ENCODE results near the gene ZDHHC14. TPM values are rescaled to one million over a fixed set of nuclear protein-coding genes. Genes with fewer than 3 reads are reported as not detected.

The ZDHHC14 gene
- total and polyA plus RNA-seq, 2 of the 8 experiments (the other 6 are each of a cell fraction or from before 2014, with no cell fraction given) = 2.9 to 5.3 TPM

GRCh38 chr6:157379656-157380457 is 1.1 kb upstream of the ZDHHC14 start:
- Histone ChIP-seq H3K79me2 (ENCODE audit: control insufficient read depth in 1 of 2, insufficient read depth in 2 of 2, low read length in 2 of 2) (no peaks in the 10 kb centered on the region; a peak in 1 of 4 replicates), H2BK5ac (ENCODE audit: low read depth, low read length) (no peak overlapping the region; the same call in 1 of the 2 replicates), H2BK15ac (ENCODE audit: low read length) (0 out of 2 replicates have a peak overlapping the region, but pooled peaks have one; percentile 10), H3K4me2 (ENCODE audit: insufficient read depth in 1 of 2, low read depth in 2 of 2, low read length in 2 of 2) (peak overlapping the region; percentile 73 to 88), H3K23ac (ENCODE audit: insufficient read length) (no peak overlapping the region), H2AK5ac (ENCODE audit: low read depth, low read length) (no peak overlapping the region), H4K5ac (ENCODE audit: insufficient read length, low read depth, low read length) (peak overlapping the region; percentile 12), H3K23me2 (ENCODE audit: low read depth, low read length) (no peaks in the 10 kb centered on the region; the same call in 1 of the 2 replicates), H3K27ac (ENCODE audit: low read depth, low read length) (no peak overlapping the region), H3K56ac (replicated peaks; ENCODE audit: insufficient read length, low read depth, low read length) (peak overlapping the region; percentile 6), H3K36me3 (ENCODE audit: control insufficient read depth in 2 of 4, insufficient read depth in 4 of 4, low read length in 3 of 4) (no peaks in the 10 kb centered on the region), H3K27me3 (replicated peaks in 1 of 4; ENCODE audit: control insufficient read depth in 3 of 4, extremely low read depth in 1 of 4, insufficient read depth in 3 of 4, low read length in 3 of 4) (peaks cover 5 to 21% (median 11%) of the 10 kb centered on the region in 4 experiments; a peak in 6 of 7 replicates), H2BK12ac (ENCODE audit: low read depth, low read length) (no peak overlapping the region), H3K4me1 (replicated peaks in 1 of 4; ENCODE audit: control insufficient read depth in 3 of 4, insufficient read depth in 4 of 4, low read length in 3 of 4) (peaks cover 1 to 10% (median 5%) of the 10 kb centered on the region in 4 experiments; a peak in 6 of 7 replicates), H4K8ac (ENCODE audit: extremely low read depth, insufficient read depth, low read length) (no peak overlapping the region), H3K4ac (replicated peaks; ENCODE audit: insufficient read length, low read depth, low read length) (no peak overlapping the region), H2AFZ (ENCODE audit: low read length) (peak overlapping the region; percentile 97), H4K20me1 (replicated peaks in 1 of 2; ENCODE audit: control insufficient read depth in 1 of 2, insufficient read depth in 2 of 2, low read length in 2 of 2) (no peaks in the 10 kb centered on the region), H2BK120ac (replicated peaks; ENCODE audit: low read depth, low read length) (no peak overlapping the region), H3K9ac (replicated peaks in 1 of 4; ENCODE audit: extremely low read depth in 1 of 4, low read depth in 3 of 4, low read length in 3 of 4) (no peak overlapping the region; a peak in 3 of 7 replicates), H3K18ac (ENCODE audit: extremely low read depth, low read length) (peak overlapping the region; percentile 73), H2BK20ac (ENCODE audit: low read length) (no peak overlapping the region), H3K14ac (ENCODE audit: insufficient read length) (no peak overlapping the region), H4K91ac (replicated peaks; ENCODE audit: insufficient read length, low read length) (peak overlapping the region; percentile 6), H3K9me3 (ENCODE audit: insufficient read depth in 2 of 2, low read depth in 1 of 2, low read length in 1 of 2) (no peaks in the 10 kb centered on the region), H3K79me1 (ENCODE audit: low read depth, low read length) (no peaks in the 10 kb centered on the region), H3K4me3 (ENCODE audit: extremely low read depth in 1 of 4, insufficient read depth in 2 of 4, low read depth in 3 of 4, low read length in 4 of 4) (peak overlapping the region; percentile 53 to 83 (median 65))
- ChIA-PET CTCF (ENCODE audit: partially characterized antibody) (interaction anchor here (0.6 to 2.2 kb wide), 4 partner anchors 19 to 65 kb away, joined by 3 to 8 read pairs (median 4); no protein-coding TSS in a partner anchor), POLR2A (ENCODE audit: partially characterized antibody) (interaction anchor here (0.6 to 1.3 kb wide), 2 partner anchors 57 to 675 kb away, joined by 3 to 4 read pairs; partner anchors contain the start of gene TMEM242)
- no peak for FAIRE-seq
- peak; percentile 78 to 92 for DNase-seq (ENCODE audit: low read depth in 1 of 2, low spot score in 2 of 2)
- WGBS, 2 experiments (ENCODE audit: extremely low coverage in 1 of 2, insufficient coverage in 1 of 2, insufficient read length in 1 of 2, insufficient replicate concordance in 2 of 2, low coverage in 1 of 2, low lambda C conversion rate in 2 of 2, missing lambda C conversion rate in 1 of 2) = 3% methylated on average over 37 of the region's 45 CpGs; no CpG with 5 or more reads in 1 of the 2 experiments
- TF ChIP-seq CTBP2 (IDR thresholded peaks at IDR 0.05; ENCODE audit: borderline replicate concordance, insufficient read depth, insufficient read length, low read length) = no peak
- no peak for TF ChIP-seq JUN (IDR thresholded peaks at IDR 0.05; ENCODE audit: low read depth, low read length)
- peak; percentile 26; the same call in 1 of the 2 replicates for TF ChIP-seq RFX5 (IDR thresholded peaks at IDR 0.05; ENCODE audit: borderline replicate concordance, low read depth, low read length)
- TF ChIP-seq TEAD4 (IDR thresholded peaks at IDR 0.05; ENCODE audit: low read depth, low read length) = no peak
- no peak for TF ChIP-seq CBX8 (IDR thresholded peaks at IDR 0.05; ENCODE audit: borderline replicate concordance, low read depth, low read length)
- TF ChIP-seq CBX5 (IDR thresholded peaks at IDR 0.05; ENCODE audit: low read depth, low read length) = no peak
- peak; percentile 27 for TF ChIP-seq ASH2L (IDR thresholded peaks at IDR 0.05; ENCODE audit: low read length)
- TF ChIP-seq BACH1 (IDR thresholded peaks at IDR 0.05; ENCODE audit: low read length) = 0 out of 2 replicates have a peak, but pooled peaks have one; percentile 20
- peak; percentile 93 for TF ChIP-seq SIX5 (IDR thresholded peaks at IDR 0.05; ENCODE audit: low read depth, low read length)
- TF ChIP-seq E2F6 (IDR thresholded peaks at IDR 0.05) = peak; percentile 39; the same call in 1 of the 2 replicates
- TF ChIP-seq KDM4A (IDR thresholded peaks at IDR 0.05; ENCODE audit: low read depth, low read length, severe bottlenecking) = peak; percentile 2
